Measurements from ENCODE around the gene ACSM3. TPM values are rescaled to one million over a fixed set of nuclear protein-coding genes. Genes with fewer than 3 reads are reported as not detected.
"Not testable (repeated sequence)": the region's sequence is repeated elsewhere in the genome, so short reads cannot be mapped to it uniquely, and the experiment has no call there.

Gene ACSM3
- total RNA-seq, 4 donors from 2014 or later: 0.57 to 8.6 (median 3.8) TPM

DNA sequence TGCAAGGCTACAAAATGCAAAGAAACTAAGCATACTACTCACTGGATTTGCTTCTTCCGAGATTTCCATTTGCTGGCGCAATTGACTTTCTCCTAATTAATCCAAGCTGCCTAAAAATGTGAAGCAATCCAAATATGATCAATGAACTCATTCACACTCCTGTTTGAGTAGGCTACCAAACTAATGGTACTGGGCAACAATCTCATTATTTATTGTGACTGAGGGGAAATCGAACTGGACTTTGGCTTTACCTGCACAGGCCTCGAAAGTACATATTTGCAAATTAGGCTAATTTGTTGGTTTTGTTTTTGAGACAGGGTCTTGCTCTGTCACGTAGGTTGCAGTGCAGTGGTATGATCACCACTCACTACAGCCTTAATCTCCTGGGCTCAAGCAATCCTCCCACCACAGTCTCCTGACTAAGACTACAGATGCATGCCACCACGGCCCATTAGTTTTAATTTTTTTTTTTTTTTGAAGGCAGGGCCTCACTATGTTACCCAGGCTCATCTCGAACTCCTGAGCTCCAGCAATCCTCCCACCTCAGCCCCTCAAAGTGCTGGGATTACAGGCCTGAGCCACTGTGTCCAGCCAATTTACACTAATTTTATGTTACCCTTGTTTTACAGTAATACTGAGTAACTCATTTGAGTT is 39.9 kb downstream of the ACSM3 start:
- H3K4me1 ChIP-seq: peaks cover 0 to 26% (median 9%) of the 10 kb centered on the region in 3 donors
- H3K27me3 ChIP-seq: no peaks in the 10 kb centered on the region
- TF ChIP-seq, protein P1, sequence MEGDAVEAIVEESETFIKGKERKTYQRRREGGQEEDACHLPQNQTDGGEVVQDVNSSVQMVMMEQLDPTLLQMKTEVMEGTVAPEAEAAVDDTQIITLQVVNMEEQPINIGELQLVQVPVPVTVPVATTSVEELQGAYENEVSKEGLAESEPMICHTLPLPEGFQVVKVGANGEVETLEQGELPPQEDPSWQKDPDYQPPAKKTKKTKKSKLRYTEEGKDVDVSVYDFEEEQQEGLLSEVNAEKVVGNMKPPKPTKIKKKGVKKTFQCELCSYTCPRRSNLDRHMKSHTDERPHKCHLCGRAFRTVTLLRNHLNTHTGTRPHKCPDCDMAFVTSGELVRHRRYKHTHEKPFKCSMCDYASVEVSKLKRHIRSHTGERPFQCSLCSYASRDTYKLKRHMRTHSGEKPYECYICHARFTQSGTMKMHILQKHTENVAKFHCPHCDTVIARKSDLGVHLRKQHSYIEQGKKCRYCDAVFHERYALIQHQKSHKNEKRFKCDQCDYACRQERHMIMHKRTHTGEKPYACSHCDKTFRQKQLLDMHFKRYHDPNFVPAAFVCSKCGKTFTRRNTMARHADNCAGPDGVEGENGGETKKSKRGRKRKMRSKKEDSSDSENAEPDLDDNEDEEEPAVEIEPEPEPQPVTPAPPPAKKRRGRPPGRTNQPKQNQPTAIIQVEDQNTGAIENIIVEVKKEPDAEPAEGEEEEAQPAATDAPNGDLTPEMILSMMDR (IDR thresholded peaks at IDR 0.05): no peak
- TF ChIP-seq POLR2A (IDR thresholded peaks at IDR 0.05): no peak

DNA sequence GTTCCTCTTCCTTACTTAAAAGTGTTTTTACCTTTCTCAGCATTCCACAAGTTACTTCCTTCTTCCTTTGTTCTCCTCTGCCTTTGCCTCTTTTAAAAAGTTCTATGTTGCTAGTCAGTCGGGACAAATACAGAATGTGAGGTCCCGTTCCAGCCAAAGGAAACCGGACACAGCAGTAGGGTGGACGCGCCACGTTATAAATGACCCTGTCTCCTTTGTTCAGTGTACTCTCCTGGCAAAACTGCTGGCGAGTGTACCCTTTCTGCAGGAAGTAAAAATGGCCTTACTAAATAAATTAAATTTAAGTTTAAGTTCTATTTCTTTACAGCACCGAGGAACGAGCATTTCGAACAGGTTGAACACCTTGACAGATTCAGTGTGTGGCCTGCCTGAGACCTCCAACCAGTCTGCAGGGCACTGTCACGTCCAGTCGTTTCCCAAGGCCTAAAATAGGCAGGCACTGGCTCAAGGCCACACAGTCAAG is 41.9 kb downstream of the ACSM3 start:
- intact Hi-C loops (cut with DNase I); H3K9me3 ChIP-seq; H3K27me3 ChIP-seq; DNase-seq: not testable (repeated sequence)
- Histone ChIP-seq H3K36me3 (peaks cover 0 to 20% (median 0%) of the 10 kb centered on the region in 3 donors), H3K27ac (peak overlapping the region; percentile 92 to 98 (median 95)), H3K4me3 (peak overlapping the region; percentile 71 to 87 (median 80)), H3K4me1 (peaks cover 0 to 26% (median 9%) of the 10 kb centered on the region in 3 donors)
- 7 to 8% methylated on average over 10 to 12 of the region's 12 CpGs for WGBS, 2 donors

More for the DNA sequence above, 39.9 kb downstream of the ACSM3 start:
- Histone ChIP-seq H3K4me3 (no peak overlapping the region), H3K27ac (no peak overlapping the region), H3K36me3 (peaks cover 0 to 30% (median 2%) of the 10 kb centered on the region in 3 donors), H3K9me3 (no peaks in the 10 kb centered on the region)
- intact Hi-C loops (cut with DNase I): no loop called here
- no peak for DNase-seq
- 88 to 90% methylated on average over 7 of the region's 7 CpGs for WGBS, 2 donors

DNA sequence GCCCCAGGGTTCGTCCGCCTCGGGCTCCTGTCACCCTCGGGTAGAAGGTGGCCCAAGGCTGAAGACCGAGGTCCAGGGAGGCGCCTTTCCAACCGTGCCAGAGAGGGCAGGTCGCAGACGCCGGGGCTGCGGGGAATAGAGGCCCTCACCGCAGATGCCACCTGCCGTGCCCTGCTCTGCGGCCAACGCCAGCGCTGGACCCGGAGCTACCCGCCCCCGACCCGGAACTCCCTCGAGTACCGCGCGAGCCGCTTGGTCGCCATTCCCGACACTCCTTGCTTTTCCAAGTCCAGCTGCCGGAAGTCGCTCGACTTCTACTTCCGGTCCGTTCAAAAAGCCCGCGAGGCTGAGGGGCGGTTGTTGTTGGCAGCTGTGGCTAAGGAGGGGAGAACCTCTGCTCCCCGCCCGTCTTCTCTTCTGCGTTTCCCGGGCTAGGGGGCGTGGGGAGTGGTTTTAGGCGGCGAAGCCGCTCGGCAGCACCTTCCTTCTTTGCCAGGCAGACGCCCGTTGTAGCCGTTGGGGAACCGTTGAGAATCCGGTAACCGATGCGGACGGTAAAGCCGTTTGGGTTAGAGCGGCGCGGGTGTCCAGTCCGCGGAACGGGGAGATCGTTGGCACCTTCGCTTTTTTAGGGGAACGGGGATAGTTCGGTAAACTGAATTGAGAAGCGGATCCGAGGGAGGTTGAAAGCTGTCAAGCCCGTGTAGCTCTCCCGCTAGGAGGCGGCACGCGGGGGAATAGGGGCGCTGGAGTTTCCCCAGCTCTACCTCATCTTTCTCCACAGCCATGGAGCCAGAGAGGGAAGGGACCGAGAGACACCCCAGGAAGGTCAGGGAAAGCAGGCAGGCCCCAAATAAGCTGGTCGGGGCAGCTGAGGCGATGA is 42.6 kb downstream of the ACSM3 start, which contains the start of the genes ERI2 and REXO5:
TSS of gene ERI2 (minus strand) at position 305 of the 883 bp plus-strand sequence. CDS start at position 263, 42 bp downstream.
TSS of gene REXO5 (plus strand) at position 360 of the 883 bp plus-strand sequence. CDS start at position 787, 427 bp downstream.
- 0% methylated on average over 9 to 23 of the region's 74 CpGs for WGBS, 2 donors
- H3K36me3 ChIP-seq: peaks cover 0 to 14% (median 0%) of the 10 kb centered on the region in 3 donors
- TF ChIP-seq, protein P1 (IDR thresholded peaks at IDR 0.05): peak in 5 of 6 experiments; percentile 5 to 38 (median 22)
- TF ChIP-seq POLR2A (IDR thresholded peaks at IDR 0.05): peak in 2 of 4 donors; percentile 41 to 50
- peak; percentile 12 for DNase-seq
- peaks cover 0 to 26% (median 9%) of the 10 kb centered on the region in 3 donors for H3K4me1 ChIP-seq
- H3K9me3 ChIP-seq: no peaks in the 10 kb centered on the region
- peak within 1 kb of the TSS; percentile 71 to 87 (median 80) for H3K4me3 ChIP-seq
- H3K27ac ChIP-seq: peak within 1 kb of the TSS; percentile 92 to 98 (median 95)
- intact Hi-C loops (cut with DNase I): no loop called here
- no peaks in the 10 kb centered on the region for H3K27me3 ChIP-seq

DNA sequence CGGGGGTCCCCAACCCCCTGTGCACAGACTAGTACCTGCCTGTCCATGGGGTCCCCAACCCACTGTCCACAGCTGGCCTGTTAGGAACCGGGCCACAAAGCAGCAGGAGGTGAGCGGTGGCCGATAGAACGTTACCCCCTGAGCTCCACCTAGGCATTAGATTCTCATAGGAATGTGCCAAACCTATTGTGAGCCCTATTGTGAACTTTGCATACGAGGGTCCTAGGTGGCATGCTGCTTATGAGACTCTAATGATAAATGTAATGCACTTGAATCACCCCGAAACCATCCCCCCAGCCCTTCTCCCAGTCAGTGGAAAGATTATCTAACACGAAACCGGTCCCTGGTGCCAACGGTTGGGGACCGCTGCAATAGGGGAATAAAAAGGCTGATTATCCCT is 44.0 kb downstream of the ACSM3 start:
- Histone ChIP-seq H3K27me3 (no peaks in the 10 kb centered on the region), H3K9me3 (no peaks in the 10 kb centered on the region), H3K36me3 (no peaks in the 10 kb centered on the region), H3K27ac (no peak overlapping the region), H3K4me1 (peaks cover 0 to 31% (median 9%) of the 10 kb centered on the region in 3 donors), H3K4me3 (no peak overlapping the region)
- no peak for DNase-seq
- no peak for TF ChIP-seq POLR2A (IDR thresholded peaks at IDR 0.05)
- TF ChIP-seq, protein P1 (IDR thresholded peaks at IDR 0.05): no peak
- 92 to 94% methylated on average over 11 of the region's 11 CpGs for WGBS, 2 donors
- intact Hi-C loops (cut with DNase I): no loop called here

DNA sequence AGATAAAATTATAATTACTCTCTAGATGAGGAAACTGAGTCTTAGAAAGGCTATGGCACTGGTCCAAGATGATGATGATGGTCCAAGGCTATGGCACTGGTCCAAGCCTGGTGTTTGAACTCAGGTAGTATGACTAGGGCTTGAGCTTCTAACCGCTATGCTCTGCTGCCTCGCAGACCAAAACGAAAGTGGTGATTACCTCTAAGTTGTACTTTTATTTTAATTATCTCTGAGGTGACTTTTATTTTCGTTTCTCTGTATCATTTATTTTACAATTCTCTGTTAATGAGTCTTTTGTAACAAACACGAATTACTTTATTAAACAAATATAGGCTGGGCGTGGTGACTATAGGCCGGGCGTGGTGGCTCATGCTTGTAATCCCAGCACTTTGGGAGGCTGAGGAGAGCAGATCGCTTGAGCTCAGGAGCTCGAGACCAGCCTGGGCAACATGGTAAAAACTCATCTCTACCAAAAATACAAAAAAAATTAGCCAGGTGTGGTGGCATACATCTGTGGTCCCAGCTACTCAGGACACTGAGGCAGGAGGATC is 48.1 kb downstream of the ACSM3 start:
- H3K27ac ChIP-seq: no peak overlapping the region
- peaks cover 0 to 15% (median 3%) of the 10 kb centered on the region in 3 donors for H3K4me1 ChIP-seq
- WGBS, 2 donors: 59 to 75% methylated on average over 9 to 10 of the region's 10 CpGs
- H3K9me3 ChIP-seq: no peaks in the 10 kb centered on the region
- TF ChIP-seq, protein P1 (IDR thresholded peaks at IDR 0.05): no peak
- TF ChIP-seq POLR2A (IDR thresholded peaks at IDR 0.05): no peak
- DNase-seq: no peak
- intact Hi-C loops (cut with DNase I): no loop called here
- H3K4me3 ChIP-seq: no peak overlapping the region
- H3K36me3 ChIP-seq: peaks cover 0 to 20% (median 0%) of the 10 kb centered on the region in 3 donors
- H3K27me3 ChIP-seq: no peaks in the 10 kb centered on the region

Measured in esophagus squamous epithelium (tissue), 5 donors.